Measurements from ENCODE around the gene GNAZ. TPM values are rescaled to one million over a fixed set of nuclear protein-coding genes. Genes with fewer than 3 reads are reported as not detected.

The GNAZ gene
- polyA plus RNA-seq, 1 donor (not counting 4 experiments of a cell fraction or from before 2014, with no cell fraction given): 0.03 TPM

GRCh38 chr22:23123804-23124254 is 53.5 kb downstream of the GNAZ start:
- FAIRE-seq (no peak), DNase-seq (ENCODE audit: low read depth, low spot score) (no peak)
- H3K9me3 ChIP-seq (ENCODE audit: control insufficient read depth, low read depth, low read length): no peaks in the 10 kb centered on the region
- no peaks in the 10 kb centered on the region for H3K4me1 ChIP-seq (ENCODE audit: control insufficient read depth, extremely low read depth, insufficient read depth, low read length)
- H3K27ac ChIP-seq (ENCODE audit: control insufficient read depth, insufficient read depth, low read length): no peak overlapping the region
- dilution Hi-C loops (cut with MboI; ENCODE audit: extremely low pct_ligation_motif_present, low sequenced_read_pairs): no loop called here
- H2AFZ ChIP-seq (ENCODE audit: control insufficient read depth, low read length): no peak overlapping the region
- no peak overlapping the region for H3K4me3 ChIP-seq (ENCODE audit: control insufficient read depth in 2 of 3, extremely low read depth in 1 of 3, insufficient read depth in 2 of 3, low read depth in 1 of 3, low read length in 3 of 3)
- H3K9ac ChIP-seq (ENCODE audit: control insufficient read depth, extremely low read depth, insufficient read depth, low read length): no peak overlapping the region
- peaks cover 3% of the 10 kb centered on the region for H4K20me1 ChIP-seq (ENCODE audit: control insufficient read depth, extremely low read depth, insufficient read depth, low read length)
- H3K36me3 ChIP-seq (ENCODE audit: control insufficient read depth in 2 of 2, extremely low read depth in 1 of 2, insufficient read depth in 2 of 2, low read length in 2 of 2): no peaks in the 10 kb centered on the region
- peaks cover 4% of the 10 kb centered on the region for H3K27me3 ChIP-seq (ENCODE audit: control insufficient read depth, extremely low read depth, insufficient read depth, low read length)
- H3K79me2 ChIP-seq (ENCODE audit: control insufficient read depth, insufficient read depth, low read length): no peaks in the 10 kb centered on the region
- H3K4me2 ChIP-seq (ENCODE audit: control insufficient read depth, extremely low read depth, insufficient read depth, low read depth, low read length): no peak overlapping the region
- no peaks in the 10 kb centered on the region for H3K9me1 ChIP-seq (ENCODE audit: control insufficient read depth, extremely low read depth, insufficient read depth, low read length)
- TF ChIP-seq CTCF (optimal IDR thresholded peaks at IDR 0.05 in 1 of 3, IDR thresholded peaks at IDR 0.05 in 1 of 3, conservative IDR thresholded peaks at IDR 0.05 in 1 of 3; ENCODE audit: extremely low read depth in 1 of 3, insufficient read depth in 2 of 3, low read length in 3 of 3): no peak
- no peak for TF ChIP-seq EZH2 (IDR thresholded peaks at IDR 0.05; ENCODE audit: low read length)

GRCh38 chr22:23124611-23125511 is 54.5 kb downstream of the GNAZ start:
- FAIRE-seq (no peak), DNase-seq (ENCODE audit: low read depth, low spot score) (no peak)
- dilution Hi-C loops (cut with MboI; ENCODE audit: extremely low pct_ligation_motif_present, low sequenced_read_pairs): no loop called here
- no peak for TF ChIP-seq CTCF (optimal IDR thresholded peaks at IDR 0.05 in 1 of 3, IDR thresholded peaks at IDR 0.05 in 1 of 3, conservative IDR thresholded peaks at IDR 0.05 in 1 of 3; ENCODE audit: extremely low read depth in 1 of 3, insufficient read depth in 2 of 3, low read length in 3 of 3)
- no peak for TF ChIP-seq EZH2 (IDR thresholded peaks at IDR 0.05; ENCODE audit: low read length)
- Histone ChIP-seq H3K27me3 (ENCODE audit: control insufficient read depth, extremely low read depth, insufficient read depth, low read length) (peaks cover 4% of the 10 kb centered on the region), H3K36me3 (ENCODE audit: control insufficient read depth in 2 of 2, extremely low read depth in 1 of 2, insufficient read depth in 2 of 2, low read length in 2 of 2) (no peaks in the 10 kb centered on the region), H3K4me2 (ENCODE audit: control insufficient read depth, extremely low read depth, insufficient read depth, low read depth, low read length) (no peak overlapping the region), H3K9me3 (ENCODE audit: control insufficient read depth, low read depth, low read length) (no peaks in the 10 kb centered on the region), H3K79me2 (ENCODE audit: control insufficient read depth, insufficient read depth, low read length) (no peaks in the 10 kb centered on the region), H3K9ac (ENCODE audit: control insufficient read depth, extremely low read depth, insufficient read depth, low read length) (no peak overlapping the region), H3K4me3 (ENCODE audit: control insufficient read depth in 2 of 3, extremely low read depth in 1 of 3, insufficient read depth in 2 of 3, low read depth in 1 of 3, low read length in 3 of 3) (no peak overlapping the region), H3K27ac (ENCODE audit: control insufficient read depth, insufficient read depth, low read length) (no peak overlapping the region), H3K4me1 (ENCODE audit: control insufficient read depth, extremely low read depth, insufficient read depth, low read length) (no peaks in the 10 kb centered on the region), H2AFZ (ENCODE audit: control insufficient read depth, low read length) (no peak overlapping the region), H4K20me1 (ENCODE audit: control insufficient read depth, extremely low read depth, insufficient read depth, low read length) (peaks cover 3% of the 10 kb centered on the region), H3K9me1 (ENCODE audit: control insufficient read depth, extremely low read depth, insufficient read depth, low read length) (no peaks in the 10 kb centered on the region)

Data from keratinocyte (primary cell).